GM12873 (cell line): ENCODE data around the gene SETD5.

Source experiments
- TF ChIP-seq, protein P1 (sequence below): IDR thresholded peaks from 2 replicates; pipeline ENCODE4 v1.5.1; 2012; ENCODE audit warnings: low read depth, mild to moderate bottlenecking, moderate library complexity, low read length, control low read depth; ENCODE audit not compliant: insufficient read depth; ENCODE audit errors: missing control alignments

SETD5 gene

DNA sequence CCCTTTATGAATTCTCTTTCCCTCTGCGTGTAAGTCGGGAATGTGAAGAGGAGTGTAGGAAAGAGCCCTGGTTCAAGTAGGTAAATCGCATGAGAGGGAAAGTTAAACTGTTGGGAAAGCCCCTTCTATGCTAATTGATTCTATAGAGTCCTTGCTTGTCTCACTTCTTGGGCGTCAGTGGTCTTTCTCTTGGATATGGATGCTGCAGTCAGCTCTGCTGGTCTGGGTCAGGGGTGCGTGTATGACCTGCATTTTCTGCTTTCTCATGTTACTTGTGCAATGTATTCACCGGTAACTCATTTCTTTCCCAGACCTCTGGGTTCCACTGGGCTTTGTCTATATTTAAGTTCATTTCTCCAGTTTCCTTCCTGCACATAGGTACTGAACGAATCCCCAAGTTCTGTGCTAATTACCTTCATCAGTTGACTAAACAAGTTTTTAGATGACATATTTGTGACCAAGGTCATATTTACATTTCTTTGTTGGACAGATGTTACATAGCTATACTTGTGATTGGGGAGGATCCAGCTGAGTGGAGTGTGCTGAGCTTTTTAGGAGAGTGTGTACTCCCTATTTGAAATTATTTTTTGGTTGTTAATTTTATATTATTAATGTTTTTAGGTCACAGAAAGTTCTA lies 1.4 kb downstream of the SETD5 start:
- TF ChIP-seq, protein P1, sequence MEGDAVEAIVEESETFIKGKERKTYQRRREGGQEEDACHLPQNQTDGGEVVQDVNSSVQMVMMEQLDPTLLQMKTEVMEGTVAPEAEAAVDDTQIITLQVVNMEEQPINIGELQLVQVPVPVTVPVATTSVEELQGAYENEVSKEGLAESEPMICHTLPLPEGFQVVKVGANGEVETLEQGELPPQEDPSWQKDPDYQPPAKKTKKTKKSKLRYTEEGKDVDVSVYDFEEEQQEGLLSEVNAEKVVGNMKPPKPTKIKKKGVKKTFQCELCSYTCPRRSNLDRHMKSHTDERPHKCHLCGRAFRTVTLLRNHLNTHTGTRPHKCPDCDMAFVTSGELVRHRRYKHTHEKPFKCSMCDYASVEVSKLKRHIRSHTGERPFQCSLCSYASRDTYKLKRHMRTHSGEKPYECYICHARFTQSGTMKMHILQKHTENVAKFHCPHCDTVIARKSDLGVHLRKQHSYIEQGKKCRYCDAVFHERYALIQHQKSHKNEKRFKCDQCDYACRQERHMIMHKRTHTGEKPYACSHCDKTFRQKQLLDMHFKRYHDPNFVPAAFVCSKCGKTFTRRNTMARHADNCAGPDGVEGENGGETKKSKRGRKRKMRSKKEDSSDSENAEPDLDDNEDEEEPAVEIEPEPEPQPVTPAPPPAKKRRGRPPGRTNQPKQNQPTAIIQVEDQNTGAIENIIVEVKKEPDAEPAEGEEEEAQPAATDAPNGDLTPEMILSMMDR, result no peak

DNA sequence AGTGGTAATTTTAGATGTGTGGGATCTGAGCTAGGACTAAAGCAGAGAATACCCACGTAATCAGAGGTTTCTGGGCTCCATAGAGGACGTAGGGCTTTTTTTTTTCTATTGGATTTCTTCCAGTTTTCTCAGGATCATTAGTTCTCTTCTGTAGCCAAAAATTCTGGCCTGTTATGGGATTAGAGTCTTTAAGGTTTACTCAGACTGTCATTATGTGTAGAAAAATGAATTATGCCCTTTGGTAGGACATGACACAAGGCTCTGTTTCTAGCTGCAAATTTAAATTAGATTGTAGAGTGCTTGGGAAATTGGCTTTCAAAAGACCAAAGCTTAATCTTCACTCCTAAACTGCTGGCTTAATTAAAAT lies 1.9 kb downstream of the SETD5 start:
- TF ChIP-seq, protein P1, result no peak

DNA sequence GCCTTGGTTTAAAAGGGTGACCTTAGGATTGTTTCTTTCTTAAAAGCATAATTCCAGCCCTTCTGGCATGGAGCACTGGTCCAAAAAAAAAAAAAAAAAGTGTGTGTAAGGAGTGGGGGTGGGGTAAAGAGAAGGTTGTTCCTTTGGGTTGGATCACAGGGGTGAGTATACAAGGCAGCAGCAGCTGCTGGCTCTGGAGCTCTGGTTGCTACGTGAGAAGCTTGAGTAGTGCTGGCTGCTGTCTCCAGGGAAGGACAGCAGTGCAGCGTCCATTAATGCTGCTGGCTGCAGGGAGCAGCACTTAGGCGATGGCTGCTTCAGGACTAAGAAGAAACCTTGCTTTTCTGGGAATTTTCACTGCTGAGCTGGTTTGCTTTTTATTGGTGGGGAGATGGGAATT lies 2.3 kb downstream of the SETD5 start:
- TF ChIP-seq, protein P1, result no peak

DNA sequence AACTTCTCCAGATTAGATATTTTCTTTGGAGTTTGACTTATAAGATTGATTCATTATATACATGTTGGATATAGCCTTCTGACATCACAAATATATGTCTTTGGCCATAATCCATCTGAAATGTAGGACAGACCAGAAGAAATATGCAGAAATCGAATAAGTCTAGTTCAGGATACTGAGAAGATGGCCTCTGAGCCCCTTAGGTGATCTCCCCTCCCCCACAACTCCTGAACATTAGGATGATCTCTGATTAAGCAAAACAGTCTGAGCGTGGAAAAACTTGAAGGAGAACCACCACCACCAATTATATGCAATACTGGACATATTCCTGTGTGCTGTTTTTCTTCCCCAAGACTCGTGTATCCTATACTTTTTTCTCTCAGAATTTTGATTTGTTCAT lies 3.2 kb downstream of the SETD5 start:
- TF ChIP-seq, protein P1, result no peak

DNA sequence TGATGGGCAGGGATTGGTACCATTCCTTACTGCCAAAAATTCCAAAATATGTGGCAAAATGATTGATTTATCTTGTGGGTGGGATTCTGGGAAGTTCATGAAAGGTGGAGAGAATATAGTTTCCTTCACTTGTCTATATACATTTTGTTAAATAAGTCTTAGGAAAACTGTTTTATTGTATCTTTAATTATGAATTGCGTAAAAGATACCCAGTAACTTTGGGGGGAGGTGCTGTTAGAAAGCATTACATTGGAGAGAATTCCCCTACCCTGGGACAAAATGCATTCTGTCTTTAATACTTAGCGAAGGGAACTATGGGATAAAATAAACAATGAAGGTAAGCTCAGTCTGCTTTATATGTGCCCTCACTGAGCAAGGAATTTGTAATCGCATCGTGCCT lies 4.6 kb downstream of the SETD5 start:
- TF ChIP-seq, protein P1, result no peak

DNA sequence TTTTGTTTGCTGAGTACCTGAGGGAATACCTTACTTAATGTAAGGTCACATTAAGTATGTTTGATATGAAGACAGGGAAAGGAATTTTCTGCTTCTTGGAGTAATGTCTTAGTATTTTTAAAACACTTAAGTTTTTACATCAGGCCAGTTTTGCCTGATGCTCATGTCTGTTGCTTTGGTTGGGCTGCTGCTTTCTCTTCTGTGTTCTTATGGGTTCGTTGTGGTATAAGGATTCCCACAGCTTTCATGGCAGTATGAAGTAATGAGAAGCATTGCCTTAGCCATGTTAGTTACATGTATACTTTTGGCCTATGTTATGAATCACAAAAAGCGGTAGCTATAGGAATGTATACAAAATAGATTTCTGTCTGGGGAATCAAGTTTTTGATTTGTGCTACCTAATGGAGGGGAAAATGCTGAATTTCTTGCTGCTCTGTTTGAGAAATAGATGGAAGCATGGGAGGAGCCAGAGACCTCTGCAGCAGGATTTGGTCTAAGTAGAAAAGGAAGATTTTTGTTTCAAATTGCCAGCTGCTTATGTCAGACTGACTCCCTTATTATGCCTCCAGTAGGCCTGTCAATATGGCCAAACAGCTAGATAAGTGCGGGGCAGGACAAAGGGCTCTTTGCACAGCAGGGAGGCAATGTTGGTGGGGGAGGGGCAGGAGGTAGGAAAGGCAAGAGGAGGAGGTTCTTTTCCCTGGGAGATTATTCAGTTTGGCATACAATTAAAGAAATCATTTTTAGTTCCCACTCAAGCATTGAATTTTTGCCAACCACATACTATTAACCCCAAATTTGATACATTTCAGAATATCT lies 5.2 kb downstream of the SETD5 start:
- TF ChIP-seq, protein P1, result no peak

DNA sequence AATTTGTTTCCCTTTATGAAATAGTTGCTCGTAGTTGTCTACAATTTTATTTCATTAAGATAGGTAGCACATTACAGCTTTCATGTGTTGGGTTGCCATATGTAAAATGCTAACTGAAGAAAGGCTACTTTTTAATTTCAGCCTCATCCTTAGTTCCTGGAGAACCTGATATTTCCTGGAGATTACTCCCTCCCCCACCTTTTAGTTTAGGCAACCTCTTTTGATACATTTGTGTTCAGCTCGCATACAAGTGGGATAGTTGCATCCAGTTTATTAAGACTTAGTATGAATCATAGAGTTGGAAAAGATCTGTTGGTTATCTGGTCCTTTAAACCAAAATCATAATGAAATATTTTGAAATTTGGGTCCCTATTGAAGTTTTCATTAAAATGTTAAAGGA lies 6.0 kb downstream of the SETD5 start:
- TF ChIP-seq, protein P1, result no peak
